Rectal smooth muscle tissue (tissue), 1 donor: Measurements from ENCODE around the gene RPP21.
A peak's percentile ranks its signal among the peaks of the same experiment; 100 is the strongest.

Source experiments
- H3K27ac ChIP-seq: one replicate; pipeline ENCODE4 v1.7.0; 2013; ENCODE audit warnings: low read depth, low read length, inconsistent platforms
- H3K27me3 ChIP-seq: one replicate; pipeline ENCODE4 v1.7.0; 2013; ENCODE audit warnings: low read length; ENCODE audit not compliant: control insufficient read depth, insufficient read depth
- H3K36me3 ChIP-seq: one replicate; pipeline ENCODE4 v1.7.0; 2013; ENCODE audit warnings: low read length; ENCODE audit not compliant: control insufficient read depth, insufficient read depth
- H3K4me1 ChIP-seq: one replicate; pipeline ENCODE4 v1.7.0; 2013; ENCODE audit warnings: low read length; ENCODE audit not compliant: control insufficient read depth, insufficient read depth
- H3K4me3 ChIP-seq: one replicate; pipeline ENCODE4 v1.7.0; 2013; ENCODE audit warnings: low read length
- H3K9ac ChIP-seq: one replicate; pipeline ENCODE4 v1.7.0; 2013; ENCODE audit warnings: low read length

Gene RPP21

DNA sequence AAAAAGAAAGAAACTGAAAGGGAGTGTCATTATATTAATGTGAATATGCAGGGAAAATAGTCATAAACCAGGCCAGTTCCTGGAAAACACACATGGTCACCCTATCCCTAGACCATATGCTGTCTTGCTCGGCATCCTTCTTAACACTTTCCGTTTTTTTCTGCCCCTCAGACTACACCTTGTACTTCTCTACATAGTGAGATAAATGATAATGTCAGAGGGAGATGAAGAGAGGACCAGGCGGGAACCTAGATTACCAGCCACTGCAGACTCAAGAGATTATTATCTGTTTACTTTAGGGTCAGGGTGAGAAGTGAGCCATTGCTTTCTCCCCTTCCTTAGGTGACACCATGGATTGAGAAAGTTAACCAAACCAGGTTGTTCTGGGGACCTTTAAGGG, 3.7 kb upstream of the RPP21 start:
- Histone ChIP-seq H3K27ac (no peak overlapping the region), H3K36me3 (peaks cover 17% of the 10 kb centered on the region), H3K4me1 (peaks cover 5% of the 10 kb centered on the region), H3K27me3 (no peaks in the 10 kb centered on the region), H3K9ac (no peak overlapping the region), H3K4me3 (no peak overlapping the region)

DNA sequence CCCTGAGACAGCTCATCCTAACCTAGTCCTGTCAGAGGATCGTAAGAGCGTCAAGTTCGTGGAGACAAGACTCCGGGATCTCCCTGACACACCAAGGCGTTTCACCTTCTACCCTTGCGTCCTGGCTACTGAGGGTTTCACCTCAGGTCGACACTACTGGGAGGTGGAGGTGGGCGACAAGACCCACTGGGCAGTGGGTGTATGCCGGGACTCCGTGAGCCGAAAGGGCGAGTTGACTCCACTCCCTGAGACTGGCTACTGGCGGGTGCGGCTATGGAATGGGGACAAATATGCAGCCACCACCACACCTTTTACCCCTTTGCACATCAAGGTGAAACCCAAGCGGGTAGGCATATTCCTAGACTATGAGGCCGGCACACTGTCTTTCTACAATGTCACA, 3.2 kb upstream of the RPP21 start:
- H3K4me1 ChIP-seq: peaks cover 6% of the 10 kb centered on the region
- peaks cover 15% of the 10 kb centered on the region for H3K36me3 ChIP-seq
- no peak overlapping the region for H3K4me3 ChIP-seq

DNA sequence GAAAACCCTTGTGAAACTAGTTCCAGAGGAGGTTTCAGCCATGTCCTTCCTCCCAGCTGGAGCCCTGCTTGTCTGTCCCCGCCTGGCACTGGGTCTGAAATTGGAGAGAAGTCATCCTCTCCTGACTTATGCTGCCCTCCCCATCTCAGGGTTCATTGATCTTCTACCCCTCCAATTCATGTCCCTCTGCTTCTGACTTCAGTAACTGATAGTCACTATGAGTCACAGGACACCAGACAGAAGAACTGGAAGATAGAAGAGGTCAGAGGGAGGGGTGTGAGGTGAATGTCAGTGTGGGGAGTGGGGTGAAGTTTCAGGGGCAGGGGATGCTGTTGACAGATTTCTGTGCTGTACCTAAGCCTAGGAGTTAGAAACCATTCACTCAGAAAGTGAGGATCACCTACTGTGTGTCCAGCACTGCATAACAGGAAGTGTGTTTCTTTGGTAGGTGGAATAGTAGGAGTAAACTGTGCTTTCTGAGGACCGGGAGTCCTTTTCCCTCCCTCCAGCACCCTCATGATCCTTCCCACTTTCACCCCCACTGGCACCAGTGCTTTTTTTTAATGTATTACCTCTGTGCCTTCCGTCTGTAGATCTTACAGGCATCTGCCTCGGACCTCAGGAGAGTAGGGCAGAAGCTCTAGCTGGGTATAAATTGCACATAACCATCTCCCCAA, 627 bp upstream of the RPP21 start:
- Histone ChIP-seq H3K4me3 (peak overlapping the region; percentile 90), H3K36me3 (peaks cover 13% of the 10 kb centered on the region), H3K27me3 (no peaks in the 10 kb centered on the region), H3K27ac (peak overlapping the region; percentile 93), H3K9ac (no peak overlapping the region), H3K4me1 (peaks cover 6% of the 10 kb centered on the region)

More for the DNA sequence above, 3.2 kb upstream of the RPP21 start:
- Histone ChIP-seq H3K27me3 (no peaks in the 10 kb centered on the region), H3K27ac (no peak overlapping the region), H3K9ac (no peak overlapping the region)

DNA sequence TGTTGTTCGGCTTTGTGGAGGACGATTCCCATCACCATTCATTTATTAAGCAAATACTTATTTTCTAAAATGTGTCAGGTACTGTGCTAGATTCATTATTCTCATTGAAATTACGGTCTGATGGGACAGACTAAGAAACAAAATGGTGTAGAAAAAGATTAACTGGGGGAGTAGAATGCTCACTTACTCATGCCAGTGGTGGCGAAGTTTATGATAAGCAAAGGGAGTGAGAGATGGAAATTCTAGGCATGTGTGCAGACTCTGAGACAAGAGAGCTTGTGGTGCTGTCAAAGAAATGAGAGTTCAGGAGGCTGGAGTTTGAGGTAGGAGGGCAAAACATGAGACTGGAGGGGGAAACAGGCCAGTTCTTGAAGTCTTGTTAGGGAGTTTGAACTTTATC, 896 bp downstream of the RPP21 start:
- Histone ChIP-seq H3K4me3 (peak overlapping the region; percentile 90), H3K4me1 (peaks cover 6% of the 10 kb centered on the region), H3K36me3 (peaks cover 11% of the 10 kb centered on the region), H3K9ac (no peak overlapping the region), H3K27me3 (no peaks in the 10 kb centered on the region), H3K27ac (no peak overlapping the region)

DNA sequence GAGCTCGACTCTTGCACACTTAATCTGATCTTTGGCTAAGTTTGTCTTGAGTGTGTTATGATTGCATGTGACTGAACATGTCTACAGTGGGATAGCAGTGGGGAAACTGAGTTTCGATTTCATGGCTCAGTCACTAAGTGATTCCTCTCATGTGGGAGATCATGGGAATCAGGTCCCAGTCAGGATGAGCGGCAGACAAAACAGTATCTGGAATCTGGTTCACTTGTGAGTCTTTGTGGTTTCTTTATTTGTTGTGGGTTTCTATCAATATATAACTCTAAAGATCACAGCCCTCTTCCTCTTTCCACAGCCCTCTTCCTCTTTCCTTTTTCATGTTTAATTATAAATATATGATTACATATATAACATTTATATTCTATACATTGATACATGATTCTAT, 4.0 kb downstream of the RPP21 start:
- peaks cover 6% of the 10 kb centered on the region for H3K4me1 ChIP-seq
- no peak overlapping the region for H3K9ac ChIP-seq
- H3K4me3 ChIP-seq: no peak overlapping the region
- H3K27me3 ChIP-seq: no peaks in the 10 kb centered on the region
- no peak overlapping the region for H3K27ac ChIP-seq
- H3K36me3 ChIP-seq: no peaks in the 10 kb centered on the region

DNA sequence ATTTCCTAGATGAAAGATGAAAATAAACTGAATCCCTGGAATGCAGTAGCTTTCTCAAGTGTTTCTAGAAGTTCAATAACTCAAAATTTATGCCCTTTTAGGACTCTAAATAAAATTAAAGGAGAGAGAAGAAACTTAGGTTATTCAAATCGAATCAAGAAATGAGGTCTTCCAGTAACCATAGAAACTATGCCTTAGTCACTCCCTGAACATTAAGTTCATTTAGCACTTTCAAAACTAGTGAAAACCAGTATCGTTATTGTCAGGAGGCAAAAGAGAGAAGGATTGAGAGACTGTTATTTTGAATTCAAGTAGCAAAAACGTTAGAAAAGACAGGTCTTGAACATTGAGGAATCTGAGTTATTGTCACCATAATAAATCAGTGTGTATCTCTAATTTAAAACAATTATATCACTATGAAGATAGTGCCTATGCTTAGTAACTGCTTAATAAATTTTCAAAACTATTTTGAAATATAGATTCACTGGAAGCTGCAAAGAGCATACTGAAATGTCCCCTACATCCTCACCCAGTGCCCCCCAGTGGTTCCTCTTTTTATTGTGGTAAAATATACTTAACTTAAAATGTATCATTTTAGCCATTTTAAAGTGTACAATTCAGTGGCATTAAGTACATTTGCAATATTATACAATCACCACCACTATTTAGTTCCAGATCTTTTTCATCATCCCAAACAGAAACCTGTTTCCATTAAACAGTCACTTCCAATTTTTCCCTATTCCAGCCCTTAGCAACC, 4.6 kb downstream of the RPP21 start:
- Histone ChIP-seq H3K27me3 (no peaks in the 10 kb centered on the region), H3K4me1 (peaks cover 6% of the 10 kb centered on the region), H3K27ac (no peak overlapping the region), H3K9ac (no peak overlapping the region), H3K36me3 (no peaks in the 10 kb centered on the region), H3K4me3 (no peak overlapping the region)

DNA sequence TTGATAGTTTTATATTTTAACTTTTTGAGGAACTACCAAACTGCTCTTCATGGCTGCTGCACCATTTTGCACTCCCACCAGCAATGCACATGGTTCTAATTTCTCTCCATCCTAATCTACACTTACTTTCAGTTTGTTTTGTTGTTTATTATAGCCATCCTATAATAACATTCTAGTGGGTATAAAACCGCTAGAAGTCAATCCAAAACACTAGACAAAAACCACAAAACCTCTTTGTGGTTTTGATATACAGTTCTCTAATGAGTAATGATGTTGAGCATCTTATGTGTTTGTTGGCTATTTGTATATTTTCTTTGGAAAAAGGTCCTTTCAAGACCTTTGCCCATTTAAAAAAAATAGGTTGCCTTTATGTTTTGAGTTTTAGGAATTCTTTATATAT, 5.6 kb downstream of the RPP21 start:
- H3K27me3 ChIP-seq: no peaks in the 10 kb centered on the region
- H3K4me1 ChIP-seq: peaks cover 6% of the 10 kb centered on the region
- H3K4me3 ChIP-seq: no peak overlapping the region

DNA sequence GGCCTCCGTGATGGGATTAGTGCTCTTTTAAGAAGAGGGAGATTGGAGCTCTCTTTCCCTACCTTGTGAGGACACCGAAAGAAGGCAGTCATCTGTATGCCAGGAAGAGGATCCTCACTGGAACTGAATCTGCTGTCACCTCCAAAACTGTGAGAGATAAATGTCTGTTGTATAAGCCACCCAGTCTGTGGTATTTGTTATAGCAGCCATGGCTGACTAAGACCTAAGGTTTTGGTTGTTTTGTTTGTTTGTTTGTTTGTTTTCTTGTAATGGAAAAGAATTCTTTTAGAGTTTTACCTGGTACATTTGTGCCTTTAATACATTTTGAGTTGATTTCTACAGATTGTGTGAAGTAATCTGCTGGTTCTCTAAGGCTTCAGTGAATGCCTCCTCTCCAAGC, 7.6 kb downstream of the RPP21 start:
- H3K36me3 ChIP-seq: no peaks in the 10 kb centered on the region
- H3K4me1 ChIP-seq: peaks cover 6% of the 10 kb centered on the region
- no peak overlapping the region for H3K9ac ChIP-seq
- H3K27me3 ChIP-seq: no peaks in the 10 kb centered on the region
- no peak overlapping the region for H3K27ac ChIP-seq
- H3K4me3 ChIP-seq: no peak overlapping the region

More for the DNA sequence above, 5.6 kb downstream of the RPP21 start:
- H3K27ac ChIP-seq: no peak overlapping the region
- H3K9ac ChIP-seq: no peak overlapping the region
- H3K36me3 ChIP-seq: no peaks in the 10 kb centered on the region

DNA sequence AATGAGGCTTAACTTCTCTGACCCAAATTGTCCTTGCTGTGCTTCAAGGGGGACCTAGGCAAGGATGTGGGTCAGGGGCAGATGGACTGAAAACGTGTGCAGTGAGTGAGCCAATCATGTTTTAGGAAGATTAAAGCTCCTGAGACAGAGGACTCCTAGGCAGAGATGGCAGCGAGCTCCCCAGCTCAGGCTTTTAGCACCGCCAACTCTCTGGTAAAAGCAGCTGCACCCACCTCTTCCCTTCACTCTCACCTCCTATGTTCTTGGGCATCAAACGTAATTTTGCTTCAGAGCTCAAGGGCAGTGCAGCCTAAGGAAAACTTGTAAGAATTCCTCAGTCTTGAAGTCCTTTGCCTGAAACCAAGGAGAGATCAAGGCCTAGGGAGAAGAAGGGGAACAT, 10.3 kb downstream of the RPP21 start:
- no peaks in the 10 kb centered on the region for H3K36me3 ChIP-seq
- peaks cover 6% of the 10 kb centered on the region for H3K4me1 ChIP-seq
- H3K9ac ChIP-seq: no peak overlapping the region
- H3K4me3 ChIP-seq: no peak overlapping the region
- peaks cover 4% of the 10 kb centered on the region for H3K27me3 ChIP-seq
- no peak overlapping the region for H3K27ac ChIP-seq

DNA sequence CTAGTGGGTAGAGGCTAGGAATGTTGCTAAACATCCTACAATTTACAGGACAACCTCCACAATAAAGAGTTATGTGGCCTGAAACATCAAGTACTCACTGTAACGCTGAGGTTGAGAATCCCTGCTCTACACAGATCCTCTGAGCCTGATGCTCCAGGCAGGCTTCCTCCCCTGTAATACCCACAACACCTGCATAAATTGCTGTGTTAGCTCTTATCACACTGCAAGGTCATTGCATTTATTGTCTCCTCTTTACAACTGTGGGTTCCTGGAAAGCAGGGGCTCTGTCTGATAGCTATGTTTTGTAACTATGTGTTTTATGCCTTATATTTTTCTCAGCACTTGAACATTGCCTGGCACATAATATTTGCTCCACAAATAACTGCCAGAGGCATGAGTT, 11.6 kb downstream of the RPP21 start:
- Histone ChIP-seq H3K27me3 (peaks cover 4% of the 10 kb centered on the region), H3K9ac (no peak overlapping the region), H3K4me3 (no peak overlapping the region)

DNA sequence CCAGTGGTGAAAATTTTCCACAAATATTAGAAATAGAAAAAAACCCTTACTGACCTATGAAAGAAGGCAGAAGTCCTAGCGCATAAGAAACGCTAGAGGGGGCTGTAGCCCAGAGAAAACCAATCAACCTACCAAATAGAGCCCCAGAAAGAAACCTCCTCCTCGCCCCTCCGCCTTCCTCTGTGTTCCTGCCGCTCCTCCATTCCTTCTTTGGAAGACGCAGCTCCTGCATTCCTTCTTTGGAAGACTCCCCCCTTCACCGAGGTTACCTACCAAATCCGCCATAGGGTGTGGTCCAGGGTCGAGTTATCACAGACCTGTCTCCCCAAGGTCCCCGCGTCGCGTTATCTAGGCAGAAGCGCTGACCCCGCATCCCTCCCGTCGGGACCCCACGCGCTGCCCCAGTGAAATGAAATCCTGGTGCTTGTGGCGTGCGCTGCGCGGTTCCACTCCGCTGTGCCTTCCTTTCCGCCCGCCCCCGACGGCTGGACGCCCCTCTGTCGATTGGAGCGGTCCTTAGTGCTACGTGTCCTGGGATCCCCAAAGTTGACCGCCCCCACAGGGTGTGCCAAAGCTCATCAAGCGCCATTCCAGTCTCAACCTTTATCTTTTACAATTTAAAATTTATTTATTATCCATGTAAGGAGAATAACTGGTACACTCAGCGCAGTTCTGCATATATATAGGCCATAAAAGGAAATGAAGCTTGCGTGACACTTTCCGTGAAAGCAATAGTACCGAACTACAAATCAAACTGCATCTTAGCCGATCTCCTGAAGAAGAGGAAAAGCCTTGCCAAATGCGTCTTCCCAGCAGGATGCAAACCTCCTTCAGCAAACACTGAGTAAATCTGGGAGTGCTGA, 13.0 kb downstream of the RPP21 start:
- H3K4me3 ChIP-seq: peak overlapping the region; percentile 69
- H3K4me1 ChIP-seq: peaks cover 6% of the 10 kb centered on the region
- H3K27me3 ChIP-seq: peaks cover 4% of the 10 kb centered on the region
- peak overlapping the region; percentile 93 for H3K27ac ChIP-seq
- no peaks in the 10 kb centered on the region for H3K36me3 ChIP-seq
- H3K9ac ChIP-seq: no peak overlapping the region

More for the DNA sequence above, 11.6 kb downstream of the RPP21 start:
- no peaks in the 10 kb centered on the region for H3K36me3 ChIP-seq
- peaks cover 6% of the 10 kb centered on the region for H3K4me1 ChIP-seq
- peak overlapping the region; percentile 93 for H3K27ac ChIP-seq

DNA sequence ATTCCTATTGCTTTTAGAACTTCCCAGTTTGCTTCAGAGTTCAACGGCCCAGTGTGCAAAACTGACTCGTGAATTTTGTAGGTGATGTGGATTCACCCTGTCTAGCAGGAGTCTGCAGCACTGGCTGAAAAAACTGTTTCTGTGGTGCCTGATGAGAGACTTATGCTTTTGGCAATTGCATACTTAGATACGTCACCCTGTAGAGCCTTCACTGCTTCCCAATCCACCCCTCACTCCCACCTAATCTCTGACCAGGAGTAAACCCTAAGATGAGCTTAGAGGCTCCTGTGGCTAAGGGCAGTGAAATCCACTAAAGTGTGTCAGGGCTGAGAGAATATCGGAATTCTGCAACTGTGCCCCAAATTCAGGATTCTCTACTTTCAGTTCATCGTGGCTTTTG, 14.3 kb downstream of the RPP21 start:
- Histone ChIP-seq H3K27me3 (peaks cover 4% of the 10 kb centered on the region), H3K9ac (no peak overlapping the region), H3K36me3 (no peaks in the 10 kb centered on the region), H3K4me1 (peaks cover 6% of the 10 kb centered on the region), H3K27ac (no peak overlapping the region), H3K4me3 (no peak overlapping the region)
